ENCODE measurements around the gene FIGNL2. TPM values are rescaled to one million over a fixed set of nuclear protein-coding genes. Genes with fewer than 3 reads are reported as not detected.

Gene FIGNL2
- total and polyA plus RNA-seq, 9 of the 15 experiments (the other 6 are each of a cell fraction or from before 2014, with no cell fraction given): 0.01 TPM; not detected in 8

- TF ChIP-seq RHOXF2B (CRISPR knock-in tag; conservative IDR thresholded peaks at IDR 0.05) (0 out of 2 replicates have a peak, but pooled peaks have one; percentile 42), PPARD (CRISPR knock-in tag; IDR thresholded peaks at IDR 0.05) (no peak), ZNF253 (CRISPR knock-in tag; conservative IDR thresholded peaks at IDR 0.05) (no peak), ZNF830 (CRISPR knock-in tag; IDR thresholded peaks at IDR 0.05) (no peak), ZNF436 (CRISPR knock-in tag; IDR thresholded peaks at IDR 0.05) (no peak), TCF3 (CRISPR knock-in tag; IDR thresholded peaks at IDR 0.05) (peak; percentile 91), HLTF (IDR thresholded peaks at IDR 0.05) (no peak), ZNF395 (CRISPR knock-in tag; IDR thresholded peaks at IDR 0.05) (0 out of 2 replicates have a peak, but pooled peaks have one; percentile 58), RBM17 (IDR thresholded peaks at IDR 0.05; ENCODE audit: borderline replicate concordance, low read depth, low read length) (no peak), HMBOX1 (IDR thresholded peaks at IDR 0.05) (peak; percentile 87), NCOA4 (IDR thresholded peaks at IDR 0.05; ENCODE audit: partially characterized antibody) (no peak), BRF2 (IDR thresholded peaks at IDR 0.05; ENCODE audit: borderline replicate concordance, insufficient read depth, insufficient read length) (no peak), SP1 (CRISPR knock-in tag; IDR thresholded peaks at IDR 0.05) (peak; percentile 60; the same call in 1 of the 2 replicates), MCM3 (IDR thresholded peaks at IDR 0.05) (no peak), DACH1 (IDR thresholded peaks at IDR 0.05; ENCODE audit: partially characterized antibody) (peak; percentile 85), NBN (IDR thresholded peaks at IDR 0.05; ENCODE audit: low read depth) (peak; percentile 82), ATF6 (CRISPR knock-in tag; IDR thresholded peaks at IDR 0.05) (no peak), ZNF146 (CRISPR knock-in tag; IDR thresholded peaks at IDR 0.05; ENCODE audit: unreplicated experiment) (no peak), BACH1 (tag; IDR thresholded peaks at IDR 0.05) (peak; percentile 86), CXXC5 (CRISPR knock-in tag; IDR thresholded peaks at IDR 0.05) (peak; percentile 70), ZNF589 (CRISPR knock-in tag; IDR thresholded peaks at IDR 0.05; ENCODE audit: low read depth) (peak; percentile 94), ATF3 (IDR thresholded peaks at IDR 0.05) (peak; percentile 99), ATF3 (CRISPR knock-in tag; conservative IDR thresholded peaks at IDR 0.05) (peak; percentile 99)
Observed at GRCh38 chr12:51884676-51885229, 36.2 kb upstream of the FIGNL2 start (continued).

All from K562 (cell line).